Measurements from ENCODE around the gene KISS1R.
"Not testable (repeated sequence)": the region's sequence is repeated elsewhere in the genome, so short reads cannot be mapped to it uniquely, and the experiment has no call there.

The KISS1R gene

GRCh38 chr19:875265-875879, 41.8 kb upstream of the KISS1R start:
- Histone ChIP-seq H3K27ac (ENCODE audit: low read length) (no peak overlapping the region), H3K36me3 (replicated peaks; ENCODE audit: low read depth, low read length) (peaks cover 22% of the 10 kb centered on the region), H3K9me3 (ENCODE audit: insufficient read depth, low read length) (no peaks in the 10 kb centered on the region), H3K4me1 (ENCODE audit: low read length) (peaks cover 8% of the 10 kb centered on the region), H3K4me3 (ENCODE audit: low read length) (no peak overlapping the region), H3K27me3 (ENCODE audit: low read depth, low read length) (no peaks in the 10 kb centered on the region), H3K9ac (ENCODE audit: low read length) (no peak overlapping the region), H3K79me2 (ENCODE audit: low read length) (no peaks in the 10 kb centered on the region), H3K4me2 (ENCODE audit: low read length) (no peak overlapping the region), H4K20me1 (ENCODE audit: insufficient read depth, low read length) (peaks cover 6% of the 10 kb centered on the region; the same call in 1 of the 2 replicates), H2AFZ (ENCODE audit: low read depth, low read length) (no peak overlapping the region)
- TF ChIP-seq EZH2phosphoT487 (IDR thresholded peaks at IDR 0.05; ENCODE audit: low read depth) = no peak
- TF ChIP-seq, protein P1, sequence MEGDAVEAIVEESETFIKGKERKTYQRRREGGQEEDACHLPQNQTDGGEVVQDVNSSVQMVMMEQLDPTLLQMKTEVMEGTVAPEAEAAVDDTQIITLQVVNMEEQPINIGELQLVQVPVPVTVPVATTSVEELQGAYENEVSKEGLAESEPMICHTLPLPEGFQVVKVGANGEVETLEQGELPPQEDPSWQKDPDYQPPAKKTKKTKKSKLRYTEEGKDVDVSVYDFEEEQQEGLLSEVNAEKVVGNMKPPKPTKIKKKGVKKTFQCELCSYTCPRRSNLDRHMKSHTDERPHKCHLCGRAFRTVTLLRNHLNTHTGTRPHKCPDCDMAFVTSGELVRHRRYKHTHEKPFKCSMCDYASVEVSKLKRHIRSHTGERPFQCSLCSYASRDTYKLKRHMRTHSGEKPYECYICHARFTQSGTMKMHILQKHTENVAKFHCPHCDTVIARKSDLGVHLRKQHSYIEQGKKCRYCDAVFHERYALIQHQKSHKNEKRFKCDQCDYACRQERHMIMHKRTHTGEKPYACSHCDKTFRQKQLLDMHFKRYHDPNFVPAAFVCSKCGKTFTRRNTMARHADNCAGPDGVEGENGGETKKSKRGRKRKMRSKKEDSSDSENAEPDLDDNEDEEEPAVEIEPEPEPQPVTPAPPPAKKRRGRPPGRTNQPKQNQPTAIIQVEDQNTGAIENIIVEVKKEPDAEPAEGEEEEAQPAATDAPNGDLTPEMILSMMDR (IDR thresholded peaks at IDR 0.05; ENCODE audit: low read depth, low read length) = no peak

DNA sequence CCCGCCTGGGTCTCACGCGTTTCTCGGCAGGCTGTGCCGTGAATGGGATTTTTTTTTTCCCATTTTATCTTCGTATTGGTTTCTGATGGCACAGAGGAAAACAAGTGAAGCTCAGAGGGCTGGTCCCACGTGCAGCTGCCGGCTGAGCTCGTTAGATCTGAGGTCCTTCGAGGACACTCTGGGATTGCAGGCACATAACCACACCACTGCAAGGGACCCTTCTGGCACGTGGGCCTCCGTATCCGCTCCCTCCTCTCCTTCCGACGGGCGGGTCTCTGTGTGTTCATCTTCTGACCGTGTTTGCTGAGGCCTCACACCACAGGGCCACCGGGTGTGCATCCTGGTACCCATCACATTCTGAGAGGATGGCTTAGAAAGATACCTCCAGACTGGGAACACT, 41.0 kb upstream of the KISS1R start:
- Histone ChIP-seq H3K27ac (ENCODE audit: low read length) (no peak overlapping the region), H4K20me1 (ENCODE audit: insufficient read depth, low read length) (peaks cover 8% of the 10 kb centered on the region; the same call in 1 of the 2 replicates), H3K36me3 (replicated peaks; ENCODE audit: low read depth, low read length) (peaks cover 20% of the 10 kb centered on the region), H3K27me3 (ENCODE audit: low read depth, low read length) (no peaks in the 10 kb centered on the region), H3K79me2 (ENCODE audit: low read length) (no peaks in the 10 kb centered on the region), H3K9ac (ENCODE audit: low read length) (no peak overlapping the region), H3K4me2 (ENCODE audit: low read length) (no peak overlapping the region), H3K4me3 (ENCODE audit: low read length) (no peak overlapping the region), H3K4me1 (ENCODE audit: low read length) (peaks cover 8% of the 10 kb centered on the region), H3K9me3 (ENCODE audit: insufficient read depth, low read length) (no peaks in the 10 kb centered on the region), H2AFZ (ENCODE audit: low read depth, low read length) (no peak overlapping the region)
- TF ChIP-seq, protein P1 (IDR thresholded peaks at IDR 0.05; ENCODE audit: low read depth, low read length) = no peak
- TF ChIP-seq EZH2phosphoT487 (IDR thresholded peaks at IDR 0.05; ENCODE audit: low read depth) = no peak

DNA sequence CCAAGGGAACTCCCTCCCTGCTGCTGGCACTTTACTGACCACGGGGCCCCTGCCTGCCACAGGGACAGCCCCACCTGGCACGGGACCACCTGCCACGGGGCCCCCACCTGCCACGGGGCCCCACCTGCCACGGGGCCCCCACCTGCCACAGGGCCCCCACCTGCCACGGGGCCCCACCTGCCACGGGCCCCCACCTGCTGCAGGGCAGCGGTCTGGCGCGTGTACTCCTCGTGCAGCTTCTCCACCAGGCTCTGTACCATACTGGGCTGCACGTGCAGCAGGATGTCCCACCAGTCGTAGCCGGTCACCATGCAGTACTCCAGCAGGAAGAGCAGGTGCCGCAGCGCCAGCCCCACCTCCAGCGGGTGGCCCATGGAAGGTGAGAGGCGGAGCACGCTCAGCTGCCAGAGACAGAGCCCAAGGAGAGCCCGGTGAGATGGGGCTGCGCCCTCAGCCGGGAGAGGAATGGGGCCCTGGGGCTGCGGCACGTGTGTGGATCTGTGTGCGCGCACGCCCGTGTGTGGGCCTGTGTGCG, 40.3 kb upstream of the KISS1R start:
- H3K4me3 ChIP-seq (ENCODE audit: low read length) = no peak overlapping the region
- no peak overlapping the region for H3K9ac ChIP-seq (ENCODE audit: low read length)
- no peak overlapping the region for H3K4me2 ChIP-seq (ENCODE audit: low read length)
- no peaks in the 10 kb centered on the region for H3K27me3 ChIP-seq (ENCODE audit: low read depth, low read length)
- H2AFZ ChIP-seq (ENCODE audit: low read depth, low read length) = no peak overlapping the region
- peaks cover 24% of the 10 kb centered on the region for H3K36me3 ChIP-seq (replicated peaks; ENCODE audit: low read depth, low read length)
- no peaks in the 10 kb centered on the region for H3K9me3 ChIP-seq (ENCODE audit: insufficient read depth, low read length)
- peaks cover 12% of the 10 kb centered on the region; the same call in 1 of the 2 replicates for H4K20me1 ChIP-seq (ENCODE audit: insufficient read depth, low read length)
- no peaks in the 10 kb centered on the region for H3K79me2 ChIP-seq (ENCODE audit: low read length)
- no peak overlapping the region for H3K27ac ChIP-seq (ENCODE audit: low read length)
- peaks cover 8% of the 10 kb centered on the region for H3K4me1 ChIP-seq (ENCODE audit: low read length)
- TF ChIP-seq, protein P1 (IDR thresholded peaks at IDR 0.05; ENCODE audit: low read depth, low read length) = no peak
- no peak for TF ChIP-seq EZH2phosphoT487 (IDR thresholded peaks at IDR 0.05; ENCODE audit: low read depth)

GRCh38 chr19:877992-878660, 39.0 kb upstream of the KISS1R start:
- not testable (repeated sequence) for H3K27me3 ChIP-seq (ENCODE audit: low read depth, low read length); H4K20me1 ChIP-seq (ENCODE audit: insufficient read depth, low read length); H2AFZ ChIP-seq (ENCODE audit: low read depth, low read length); H3K4me2 ChIP-seq (ENCODE audit: low read length); H3K9ac ChIP-seq (ENCODE audit: low read length); H3K79me2 ChIP-seq (ENCODE audit: low read length); H3K4me1 ChIP-seq (ENCODE audit: low read length); H3K27ac ChIP-seq (ENCODE audit: low read length); H3K9me3 ChIP-seq (ENCODE audit: insufficient read depth, low read length); H3K4me3 ChIP-seq (ENCODE audit: low read length)
- H3K36me3 ChIP-seq (replicated peaks; ENCODE audit: low read depth, low read length) = peaks cover 36% of the 10 kb centered on the region

GRCh38 chr19:878751-879561, 38.2 kb upstream of the KISS1R start:
- peaks cover 31% of the 10 kb centered on the region for H3K36me3 ChIP-seq (replicated peaks; ENCODE audit: low read depth, low read length)

More at GRCh38 chr19:878751-879561, 38.2 kb upstream of the KISS1R start:
- not testable (repeated sequence) for H3K9ac ChIP-seq (ENCODE audit: low read length); H3K27ac ChIP-seq (ENCODE audit: low read length); H3K9me3 ChIP-seq (ENCODE audit: insufficient read depth, low read length); H3K79me2 ChIP-seq (ENCODE audit: low read length); H3K4me3 ChIP-seq (ENCODE audit: low read length); H3K4me2 ChIP-seq (ENCODE audit: low read length); H3K4me1 ChIP-seq (ENCODE audit: low read length); H2AFZ ChIP-seq (ENCODE audit: low read depth, low read length); H3K27me3 ChIP-seq (ENCODE audit: low read depth, low read length); H4K20me1 ChIP-seq (ENCODE audit: insufficient read depth, low read length)
